Measurements from ENCODE around the gene ADAMTS13. TPM values are rescaled to one million over a fixed set of nuclear protein-coding genes. Genes with fewer than 3 reads are reported as not detected.

Gene ADAMTS13
- total RNA-seq, 4 donors from 2014 or later: 1.8 to 4.9 (median 3.8) TPM; not detected in 1

DNA sequence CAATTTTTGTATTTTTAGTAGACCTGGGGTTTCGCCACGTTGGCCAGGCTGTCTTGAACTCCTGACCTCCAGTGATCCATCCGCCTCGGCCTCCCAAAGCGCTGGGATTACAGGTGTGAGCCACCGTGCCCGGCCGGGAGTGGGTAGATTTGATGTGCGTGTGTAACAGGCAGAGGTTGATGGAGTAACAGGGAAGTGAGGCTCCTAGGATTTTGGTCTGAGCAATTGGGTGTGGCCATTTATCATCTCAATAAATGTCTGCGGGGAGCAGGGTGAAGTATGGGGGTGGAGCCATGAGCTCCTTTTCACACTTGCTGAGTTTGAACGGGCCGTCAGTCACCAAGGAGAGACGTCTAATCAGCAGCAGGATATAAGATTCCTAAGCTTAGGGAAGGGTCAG is 3.2 kb upstream of the ADAMTS13 start:
- no peaks in the 10 kb centered on the region for H3K9me3 ChIP-seq
- H3K27me3 ChIP-seq: no peaks in the 10 kb centered on the region
- H3K4me3 ChIP-seq: no peak overlapping the region
- H3K27ac ChIP-seq: no peak overlapping the region
- no peak for DNase-seq
- H3K4me1 ChIP-seq: peaks cover 0 to 8% of the 10 kb centered on the region in 2 donors
- TF ChIP-seq POLR2A (IDR thresholded peaks at IDR 0.05): no peak
- TF ChIP-seq, protein P1, sequence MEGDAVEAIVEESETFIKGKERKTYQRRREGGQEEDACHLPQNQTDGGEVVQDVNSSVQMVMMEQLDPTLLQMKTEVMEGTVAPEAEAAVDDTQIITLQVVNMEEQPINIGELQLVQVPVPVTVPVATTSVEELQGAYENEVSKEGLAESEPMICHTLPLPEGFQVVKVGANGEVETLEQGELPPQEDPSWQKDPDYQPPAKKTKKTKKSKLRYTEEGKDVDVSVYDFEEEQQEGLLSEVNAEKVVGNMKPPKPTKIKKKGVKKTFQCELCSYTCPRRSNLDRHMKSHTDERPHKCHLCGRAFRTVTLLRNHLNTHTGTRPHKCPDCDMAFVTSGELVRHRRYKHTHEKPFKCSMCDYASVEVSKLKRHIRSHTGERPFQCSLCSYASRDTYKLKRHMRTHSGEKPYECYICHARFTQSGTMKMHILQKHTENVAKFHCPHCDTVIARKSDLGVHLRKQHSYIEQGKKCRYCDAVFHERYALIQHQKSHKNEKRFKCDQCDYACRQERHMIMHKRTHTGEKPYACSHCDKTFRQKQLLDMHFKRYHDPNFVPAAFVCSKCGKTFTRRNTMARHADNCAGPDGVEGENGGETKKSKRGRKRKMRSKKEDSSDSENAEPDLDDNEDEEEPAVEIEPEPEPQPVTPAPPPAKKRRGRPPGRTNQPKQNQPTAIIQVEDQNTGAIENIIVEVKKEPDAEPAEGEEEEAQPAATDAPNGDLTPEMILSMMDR (IDR thresholded peaks at IDR 0.05): no peak
- H3K36me3 ChIP-seq: no peaks in the 10 kb centered on the region
- intact Hi-C loops (cut with DNase I; ENCODE audit: low total_unique reads): no loop called here

DNA sequence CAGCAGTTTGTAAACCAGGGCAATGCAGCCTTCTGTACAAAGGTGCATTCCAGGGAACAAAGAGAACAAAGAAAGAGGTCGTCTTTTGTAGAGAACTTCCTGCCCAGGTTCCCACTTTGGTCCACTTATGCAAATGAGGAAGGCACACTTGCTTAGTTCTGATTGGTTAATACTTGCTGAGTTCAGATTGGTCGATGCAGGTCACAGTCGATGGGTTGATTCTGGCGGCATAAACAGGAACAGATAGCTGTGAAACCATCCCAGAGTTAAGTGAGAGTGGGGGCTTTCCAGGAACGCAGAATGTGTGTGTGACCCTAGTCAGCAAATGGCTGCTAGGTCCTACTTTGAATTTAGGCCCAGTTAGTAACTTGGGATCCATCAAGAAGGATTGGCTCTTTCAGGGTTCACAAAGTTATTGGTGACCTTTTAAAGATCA is 1.8 kb upstream of the ADAMTS13 start:
- TF ChIP-seq, protein P1 (IDR thresholded peaks at IDR 0.05): no peak
- TF ChIP-seq POLR2A (IDR thresholded peaks at IDR 0.05): no peak
- no peaks in the 10 kb centered on the region for H3K27me3 ChIP-seq
- H3K4me3 ChIP-seq: no peak overlapping the region
- DNase-seq: no peak
- H3K36me3 ChIP-seq: no peaks in the 10 kb centered on the region
- no peaks in the 10 kb centered on the region for H3K9me3 ChIP-seq
- no peak overlapping the region for H3K27ac ChIP-seq
- intact Hi-C loops (cut with DNase I; ENCODE audit: low total_unique reads): no loop called here
- H3K4me1 ChIP-seq: peaks cover 0 to 8% of the 10 kb centered on the region in 2 donors

DNA sequence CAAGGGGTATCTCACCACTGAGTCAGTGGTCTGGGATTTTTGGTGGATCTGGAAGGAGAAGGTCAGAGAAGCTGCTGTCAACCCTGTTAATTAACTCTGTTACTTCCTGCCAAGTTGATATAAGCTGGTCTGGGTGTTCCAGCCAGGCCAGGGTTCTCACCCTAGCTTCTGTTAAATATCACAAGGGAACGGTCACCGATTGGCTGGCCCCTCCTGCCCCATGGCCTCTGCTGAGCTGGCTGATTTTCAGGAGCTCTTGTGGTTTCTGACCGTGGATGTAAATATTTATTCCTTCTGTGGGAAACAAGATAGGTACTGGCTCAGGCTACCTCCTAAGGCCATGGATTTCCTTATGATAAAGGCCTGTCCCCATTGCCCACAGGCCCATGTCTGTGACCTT is 1.0 kb downstream of the ADAMTS13 start:
- Histone ChIP-seq H3K9me3 (no peaks in the 10 kb centered on the region), H3K27me3 (peaks cover 0 to 11% of the 10 kb centered on the region in 2 donors), H3K4me3 (no peak overlapping the region), H3K4me1 (peaks cover 0 to 1% of the 10 kb centered on the region in 2 donors), H3K27ac (no peak overlapping the region), H3K36me3 (no peaks in the 10 kb centered on the region)
- TF ChIP-seq POLR2A (IDR thresholded peaks at IDR 0.05): no peak
- TF ChIP-seq, protein P1 (IDR thresholded peaks at IDR 0.05): no peak
- intact Hi-C loops (cut with DNase I; ENCODE audit: low total_unique reads): no loop called here
- no peak for DNase-seq

DNA sequence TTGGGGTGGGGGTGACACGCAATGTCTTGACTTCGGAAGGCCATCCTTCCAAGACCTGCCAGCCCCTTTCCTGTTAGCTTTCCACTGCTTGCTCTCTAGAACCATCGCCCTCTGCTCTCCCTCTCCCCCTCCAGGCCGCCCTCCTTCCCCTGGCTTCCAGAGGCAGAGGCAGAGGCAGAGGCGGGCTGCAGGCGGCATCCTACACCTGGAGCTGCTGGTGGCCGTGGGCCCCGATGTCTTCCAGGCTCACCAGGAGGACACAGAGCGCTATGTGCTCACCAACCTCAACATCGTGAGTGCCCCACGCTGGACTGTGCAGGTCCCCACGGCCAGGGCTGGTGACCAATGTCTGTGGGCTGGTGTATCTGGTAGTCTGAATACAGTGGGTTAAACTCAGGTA is 2.0 kb downstream of the ADAMTS13 start:
- intact Hi-C loops (cut with DNase I; ENCODE audit: low total_unique reads): no loop called here
- Histone ChIP-seq H3K27ac (no peak overlapping the region), H3K4me1 (peaks cover 0 to 9% of the 10 kb centered on the region in 2 donors), H3K4me3 (no peak overlapping the region), H3K9me3 (no peaks in the 10 kb centered on the region), H3K27me3 (peaks cover 0 to 12% of the 10 kb centered on the region in 2 donors), H3K36me3 (no peaks in the 10 kb centered on the region)
- TF ChIP-seq POLR2A (IDR thresholded peaks at IDR 0.05): no peak
- TF ChIP-seq, protein P1 (IDR thresholded peaks at IDR 0.05): no peak
- no peak for DNase-seq

DNA sequence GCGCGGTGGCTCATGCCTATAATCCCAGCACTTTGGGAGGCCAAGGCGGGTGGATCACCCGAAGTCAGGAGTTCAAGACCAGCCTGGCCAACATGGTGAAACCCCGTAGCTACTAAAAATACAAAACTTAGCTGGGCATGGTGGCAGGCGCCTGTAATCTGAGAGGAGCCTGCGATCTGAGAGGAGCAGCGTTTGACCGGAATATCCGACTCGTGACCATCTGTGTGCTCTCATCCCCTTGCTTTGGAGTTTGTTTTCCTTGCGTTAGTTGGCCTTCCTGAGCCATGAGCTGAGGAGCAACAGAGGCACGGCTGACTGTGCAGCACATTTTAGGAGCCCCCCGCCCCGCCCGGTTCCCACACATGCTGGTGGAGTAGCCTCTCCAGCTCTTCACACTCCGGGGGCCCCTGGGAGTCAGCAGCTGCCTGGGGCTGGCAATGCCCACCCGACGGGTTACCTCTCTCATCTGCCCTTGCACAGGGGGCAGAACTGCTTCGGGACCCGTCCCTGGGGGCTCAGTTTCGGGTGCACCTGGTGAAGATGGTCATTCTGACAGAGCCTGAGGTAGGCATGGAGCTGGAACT is 3.0 kb downstream of the ADAMTS13 start:
- TF ChIP-seq, protein P1 (IDR thresholded peaks at IDR 0.05): no peak
- TF ChIP-seq POLR2A (IDR thresholded peaks at IDR 0.05): no peak
- peaks cover 0 to 12% of the 10 kb centered on the region in 2 donors for H3K27me3 ChIP-seq
- intact Hi-C loops (cut with DNase I; ENCODE audit: low total_unique reads): no loop called here
- H3K27ac ChIP-seq: no peak overlapping the region
- H3K4me1 ChIP-seq: peaks cover 0 to 9% of the 10 kb centered on the region in 2 donors
- no peak for DNase-seq
- H3K36me3 ChIP-seq: no peaks in the 10 kb centered on the region
- H3K4me3 ChIP-seq: no peak overlapping the region
- no peaks in the 10 kb centered on the region for H3K9me3 ChIP-seq
